GM18867 (cell line): ENCODE results near the gene CIDEC.
"Not testable (repeated sequence)": the region's sequence is repeated elsewhere in the genome, so short reads cannot be mapped to it uniquely, and the experiment has no call there.

Source experiments
- ATAC-seq: cut with Tn5 transposase; IDR thresholded peaks from one replicate; pipeline ENCODE4 v1.9.1; 2021; ENCODE audit warnings: mild to moderate bottlenecking, moderate library complexity; ENCODE audit not compliant: unreplicated experiment

The CIDEC gene

DNA sequence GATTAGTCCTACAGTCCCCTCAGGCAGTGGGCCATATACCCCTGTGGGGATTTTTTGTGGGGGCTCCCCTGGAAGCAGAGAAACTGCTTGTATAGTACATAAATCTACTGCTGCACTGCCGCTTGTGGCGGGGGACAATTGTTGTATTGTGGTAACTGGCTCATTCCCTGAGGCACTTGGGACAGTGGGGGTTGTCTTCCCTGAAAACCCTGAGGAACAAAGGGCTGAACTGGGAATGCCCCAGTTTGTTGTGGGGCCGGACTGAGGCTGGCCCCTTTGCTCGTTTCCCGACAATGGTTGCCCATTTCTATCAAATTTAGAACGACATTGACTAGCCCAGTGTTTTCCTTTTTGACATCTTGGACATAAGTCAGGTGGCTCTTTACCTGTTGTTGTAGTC lies 28.7 kb downstream of the CIDEC start:
- not testable (repeated sequence) for ATAC-seq

DNA sequence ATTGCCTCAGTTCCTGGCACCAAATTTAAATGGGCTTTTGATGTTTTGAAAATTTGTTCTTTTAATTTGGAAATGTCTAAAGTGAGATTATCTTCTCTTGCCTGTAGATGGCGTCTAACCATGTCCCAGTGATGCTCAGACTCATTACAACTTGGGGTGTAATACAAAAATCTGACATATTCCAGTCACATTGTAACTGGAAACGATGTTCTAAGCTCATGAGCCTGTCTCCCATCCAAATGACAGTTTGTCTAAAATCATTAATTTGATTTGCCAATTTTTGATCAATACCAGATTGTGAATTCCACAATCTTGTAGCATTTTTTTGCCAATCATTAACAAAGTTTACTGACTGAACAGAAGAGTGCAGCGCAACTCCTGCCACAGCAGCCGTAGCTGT lies 31.2 kb downstream of the CIDEC start:
- not testable (repeated sequence) for ATAC-seq

DNA sequence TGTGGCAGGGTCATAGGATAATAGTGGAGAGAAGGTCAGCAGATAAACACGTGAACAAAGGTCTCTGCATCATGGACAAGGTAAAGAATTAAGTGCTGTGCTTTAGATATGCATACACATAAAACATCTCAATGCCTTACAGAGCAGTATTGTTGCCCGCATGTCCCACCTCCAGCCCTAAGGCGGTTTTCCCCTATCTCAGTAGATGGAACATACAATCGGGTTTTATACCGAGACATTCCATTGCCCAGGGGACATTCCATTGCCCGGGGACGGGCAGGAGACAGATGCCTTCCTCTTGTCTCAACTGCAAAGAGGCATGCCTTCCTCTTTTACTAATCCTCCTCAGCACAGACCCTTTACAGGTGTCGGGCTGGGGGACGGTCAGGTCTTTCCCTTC lies 32.2 kb downstream of the CIDEC start:
- not testable (repeated sequence) for ATAC-seq

DNA sequence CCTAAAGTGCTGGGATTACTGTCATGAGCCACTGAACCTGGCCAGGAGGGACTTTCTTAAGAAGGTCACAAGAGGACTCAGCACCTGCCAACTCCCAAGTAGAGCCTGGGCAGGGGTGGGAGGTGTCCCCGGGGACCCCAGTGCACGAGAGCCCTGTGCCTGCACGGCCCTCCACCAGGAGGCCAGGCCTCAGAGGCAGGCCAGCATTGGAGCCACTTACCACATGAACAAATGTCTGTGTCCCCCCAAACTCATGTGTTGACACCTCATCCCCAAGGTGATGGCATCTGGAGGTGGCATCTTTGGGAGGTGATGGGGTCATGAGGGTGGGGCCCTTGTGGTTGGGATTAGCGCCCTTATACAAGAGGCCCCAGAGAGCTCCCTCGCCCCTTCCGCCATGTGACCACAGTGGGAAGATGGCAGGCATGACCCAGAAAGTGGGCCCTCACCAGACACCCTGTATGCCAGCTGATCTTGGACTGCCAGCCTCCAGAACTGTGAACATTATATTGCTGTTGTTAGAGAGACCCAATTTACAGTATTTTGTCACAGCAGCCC lies 33.0 kb downstream of the CIDEC start:
- ATAC-seq: no peak

DNA sequence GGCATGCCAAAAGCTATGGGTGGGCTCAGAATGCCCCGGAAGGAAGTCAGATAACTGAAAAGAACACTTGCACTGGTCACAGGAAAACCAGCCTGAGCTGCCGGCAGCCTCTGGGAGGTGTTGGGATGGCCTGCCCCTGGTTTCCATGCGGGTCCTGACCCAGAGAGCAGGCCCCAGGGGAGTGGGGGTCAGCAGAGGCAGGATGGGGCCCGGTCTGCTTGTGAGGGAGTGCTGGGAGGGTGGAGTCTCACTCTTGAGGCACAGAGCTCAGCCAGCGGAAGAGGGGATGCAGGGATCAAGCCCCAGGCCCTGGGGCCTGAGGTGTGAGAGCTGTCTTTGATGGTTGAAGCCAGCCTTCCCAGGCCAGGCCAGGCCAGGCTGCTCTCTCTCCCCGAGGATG lies 33.8 kb downstream of the CIDEC start:
- no peak for ATAC-seq

DNA sequence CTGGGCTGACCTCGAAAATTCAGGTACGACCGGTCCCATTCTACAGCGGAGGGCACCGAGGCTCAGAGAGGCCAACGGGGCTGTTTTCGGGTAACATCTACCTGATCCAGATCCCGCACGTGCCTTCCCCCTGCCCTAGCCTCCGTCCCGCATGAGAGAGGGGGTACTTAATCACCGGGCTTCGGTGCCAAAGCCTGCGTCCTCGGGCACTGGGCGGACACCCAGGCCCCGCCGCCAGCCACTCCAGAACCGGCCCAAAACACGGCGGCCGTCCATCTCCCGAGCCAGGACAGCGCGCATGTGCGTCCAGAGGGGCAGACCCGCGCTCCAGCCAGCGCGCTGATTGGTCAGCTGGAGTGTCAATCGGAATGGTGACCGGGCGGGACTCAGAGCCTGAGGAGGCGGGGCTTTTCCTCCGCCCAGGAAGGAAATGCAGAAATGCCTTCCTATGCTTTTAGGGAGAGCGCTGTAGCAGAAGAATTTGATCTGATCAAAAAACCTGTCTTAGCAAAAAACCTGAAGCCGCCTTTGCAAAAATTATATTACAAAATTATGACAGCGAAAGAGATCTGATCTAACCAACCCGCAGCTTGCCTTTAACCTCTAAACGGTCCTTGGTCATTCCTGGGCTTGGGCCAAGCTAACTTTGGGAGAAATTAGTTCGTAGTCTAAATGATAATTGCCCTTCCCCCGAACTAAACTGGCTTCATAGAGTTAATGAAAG lies 36.2 kb downstream of the CIDEC start, which contains the start of gene RPUSD3:
Gene RPUSD3, minus strand, starts transcription at position 294 of the 724 bp plus-strand sequence. Its CDS starts 18 bp downstream, at position 276.
- peak; percentile 98 for ATAC-seq

DNA sequence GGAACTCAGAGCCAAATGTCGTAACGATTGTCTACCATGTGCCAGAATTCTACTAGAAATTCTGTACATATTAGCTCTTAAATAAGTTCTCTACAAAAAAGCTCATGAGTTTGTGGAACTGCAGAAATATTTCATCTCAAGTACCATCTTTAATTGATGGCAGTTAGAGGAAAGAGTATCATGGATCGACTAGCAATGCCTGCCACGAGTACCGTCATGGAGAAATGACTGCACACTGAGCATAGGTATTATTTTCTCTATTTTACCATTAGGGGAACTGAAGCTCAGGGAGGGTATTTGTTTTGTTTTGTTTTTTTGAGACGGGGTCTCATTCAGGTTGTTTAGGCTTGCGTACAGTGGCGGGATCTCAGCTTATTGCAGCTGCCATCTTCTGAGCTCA lies 39.0 kb downstream of the CIDEC start:
- no peak for ATAC-seq

DNA sequence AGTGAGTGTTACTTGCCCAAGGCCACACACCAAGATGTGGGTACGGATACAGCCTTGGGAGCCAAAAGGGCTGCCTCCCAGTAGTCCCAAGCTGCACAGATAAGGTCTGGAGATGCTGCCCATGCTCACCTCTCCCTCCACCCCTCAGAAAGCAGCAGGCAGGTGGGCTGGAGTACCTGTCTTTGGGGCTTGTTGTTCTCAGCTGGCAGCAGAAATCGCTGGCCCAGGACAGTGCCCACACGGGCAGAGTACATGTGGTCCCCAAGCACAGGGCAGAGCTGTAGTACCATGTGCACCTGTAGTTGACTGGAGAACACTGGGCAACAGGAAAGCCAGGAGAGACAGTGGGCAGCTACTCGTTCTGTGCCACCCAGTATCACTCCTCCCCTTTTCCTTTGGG lies 41.2 kb downstream of the CIDEC start:
- ATAC-seq: no peak

DNA sequence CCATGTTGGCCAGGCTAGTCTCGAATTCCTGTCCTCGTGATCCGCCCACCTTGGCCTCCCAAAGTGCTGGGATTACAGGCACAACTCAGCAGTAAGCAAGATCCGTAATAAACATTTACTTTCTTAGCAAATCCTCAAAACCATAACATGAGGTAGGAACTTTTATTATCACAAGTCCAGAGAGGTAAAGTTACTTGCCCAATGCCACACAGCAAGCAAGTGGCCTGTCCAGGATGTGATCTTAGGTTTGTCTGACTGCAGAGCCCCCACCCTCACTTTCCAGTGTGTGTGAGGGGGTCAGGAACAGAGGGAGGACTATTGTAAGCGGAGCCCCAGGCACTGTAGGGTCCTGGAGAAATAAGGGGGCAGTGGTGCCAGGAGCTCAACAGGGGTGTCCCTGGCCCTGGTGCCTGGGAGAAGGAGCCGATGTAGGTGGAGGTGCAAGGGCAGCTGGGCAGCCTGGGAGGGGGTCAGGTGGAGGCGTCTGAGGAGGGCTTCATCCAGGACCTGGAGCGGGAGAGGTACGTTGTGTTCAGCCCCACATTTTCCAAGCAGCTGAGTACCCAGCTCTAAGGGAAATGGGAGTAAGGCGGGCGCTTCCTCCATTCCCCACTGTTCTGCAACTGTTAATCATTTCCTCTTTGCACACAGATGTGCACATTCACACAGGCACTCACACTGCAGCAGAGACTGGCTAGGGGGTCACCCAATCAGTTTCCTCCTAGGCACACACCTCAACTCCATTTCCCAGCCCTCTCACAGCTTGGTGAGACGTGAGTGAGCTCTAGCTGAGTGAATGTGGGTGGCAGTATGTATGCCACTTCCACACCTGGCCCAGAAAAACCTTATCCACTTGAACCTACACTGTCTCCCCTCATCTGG lies 42.1 kb downstream of the CIDEC start:
- ATAC-seq: no peak

DNA sequence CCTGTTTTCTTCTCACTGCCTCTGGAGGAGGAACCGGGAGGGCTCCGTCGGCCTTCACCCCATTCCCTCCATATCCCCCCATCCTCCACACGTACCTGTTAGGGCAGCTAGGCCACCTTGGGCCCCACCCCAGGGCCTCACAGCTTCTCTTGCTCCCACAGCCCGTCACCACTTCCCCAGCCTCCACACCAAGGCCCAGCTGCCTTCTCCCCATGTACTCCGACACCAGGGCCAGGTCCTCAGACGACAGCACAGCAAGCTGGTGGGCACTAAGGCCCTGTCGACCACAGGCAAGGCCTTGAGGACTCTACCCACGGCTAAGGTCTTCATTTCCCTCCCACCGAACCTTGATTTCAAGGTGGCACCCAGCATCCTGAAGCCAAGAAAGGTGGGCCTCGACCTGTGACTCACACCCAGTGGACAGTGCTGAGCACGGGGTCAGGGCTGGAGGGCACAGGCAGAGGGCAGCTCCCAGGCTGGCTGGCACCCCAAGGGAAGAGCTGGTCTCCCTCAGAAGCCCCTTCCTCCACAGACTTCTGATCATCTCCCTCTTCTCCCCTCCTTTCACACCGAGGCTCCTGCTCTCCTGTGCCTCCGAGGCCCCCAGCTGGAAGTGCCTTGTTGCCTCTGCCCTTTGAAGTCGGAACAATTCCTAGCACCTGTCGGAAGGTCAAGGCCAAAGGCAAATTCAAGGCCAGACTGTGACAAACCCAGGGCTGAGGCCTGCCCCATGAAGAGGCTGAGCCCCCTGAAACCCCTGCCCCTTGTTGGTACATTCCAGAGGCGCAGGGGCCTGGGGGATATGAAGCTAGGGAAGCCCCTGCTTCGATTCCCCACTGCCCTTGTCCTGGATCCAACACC lies 45.3 kb downstream of the CIDEC start:
- no peak for ATAC-seq

DNA sequence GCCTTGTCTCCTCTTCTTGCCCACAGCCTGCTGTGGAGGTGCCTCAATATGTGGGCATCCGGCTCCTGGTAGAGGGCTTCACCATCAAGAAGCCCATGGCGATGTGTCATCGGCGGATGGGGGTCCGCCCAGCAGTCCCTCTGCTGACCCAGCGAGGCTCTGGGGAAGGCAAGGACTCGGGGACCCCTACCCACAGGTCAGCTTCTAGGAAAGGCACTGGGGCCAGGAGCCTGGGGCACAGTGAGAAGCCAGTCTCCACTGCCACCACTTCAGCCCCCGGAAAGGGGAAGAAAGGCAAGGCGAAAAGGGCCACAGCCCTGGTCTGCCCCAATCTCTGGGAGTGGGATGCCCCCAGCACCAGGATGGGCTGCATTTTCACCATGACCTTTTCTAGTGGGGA lies 47.0 kb downstream of the CIDEC start:
- no peak for ATAC-seq

DNA sequence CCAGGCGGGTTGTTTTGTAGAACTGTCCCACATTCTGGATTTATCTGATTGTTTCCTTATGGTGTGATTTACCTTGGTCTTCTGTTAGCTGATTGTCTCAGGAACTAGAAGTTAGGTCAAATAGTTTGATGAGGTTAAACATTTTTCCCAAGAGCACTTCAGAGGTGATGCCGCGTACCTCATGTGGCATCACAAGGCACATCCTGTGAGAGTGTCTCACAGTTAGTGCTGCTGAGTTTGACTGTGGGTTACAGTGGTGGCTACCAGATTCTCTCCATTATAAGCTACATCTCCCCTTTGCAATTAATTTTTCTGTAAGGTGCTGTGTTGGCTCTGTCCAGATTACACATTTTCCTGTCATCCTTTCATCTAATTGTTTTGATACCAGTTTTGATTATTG lies 48.8 kb downstream of the CIDEC start:
- ATAC-seq: no peak

DNA sequence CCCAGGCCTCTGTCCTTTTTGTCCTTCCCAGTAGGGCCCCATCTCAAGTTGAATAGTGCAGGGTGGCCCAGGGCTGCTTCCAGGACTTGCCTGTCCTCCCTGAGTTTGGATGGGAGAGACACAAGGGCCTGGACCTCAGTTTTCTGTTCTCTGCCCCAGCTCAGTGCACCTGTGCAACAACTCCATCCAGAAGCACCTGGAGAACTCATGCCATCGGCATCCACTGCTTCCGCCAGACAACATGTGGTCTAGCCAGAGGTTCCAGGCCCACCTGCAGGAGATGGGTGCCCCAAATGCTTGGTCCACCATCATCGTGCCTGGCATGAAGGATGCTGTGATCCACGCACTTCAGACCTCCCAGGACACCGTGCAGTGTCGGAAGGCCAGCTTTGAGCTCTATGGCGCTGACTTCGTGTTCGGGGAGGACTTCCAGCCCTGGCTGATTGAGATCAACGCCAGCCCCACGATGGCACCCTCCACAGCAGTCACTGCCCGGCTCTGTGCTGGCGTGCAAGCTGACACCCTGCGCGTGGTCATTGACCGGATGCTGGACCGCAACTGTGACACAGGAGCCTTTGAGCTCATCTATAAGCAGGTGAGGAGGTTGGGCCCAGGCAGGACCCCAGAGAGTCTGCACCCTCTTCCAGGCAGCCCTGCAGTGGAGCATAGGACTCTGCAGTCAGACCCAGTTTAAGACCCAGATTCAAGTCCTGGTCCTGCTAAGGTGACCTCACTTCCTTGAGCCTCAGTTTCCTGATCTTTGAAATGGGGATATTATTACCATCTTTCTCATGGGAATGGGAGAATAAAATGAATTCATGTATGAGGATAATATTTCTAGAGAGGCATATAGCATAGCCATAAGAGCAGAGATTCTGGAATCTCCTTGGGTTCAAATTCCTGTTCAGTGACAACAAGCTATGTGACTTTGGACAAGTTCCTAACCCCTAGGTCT lies 51.0 kb downstream of the CIDEC start:
- no peak for ATAC-seq

DNA sequence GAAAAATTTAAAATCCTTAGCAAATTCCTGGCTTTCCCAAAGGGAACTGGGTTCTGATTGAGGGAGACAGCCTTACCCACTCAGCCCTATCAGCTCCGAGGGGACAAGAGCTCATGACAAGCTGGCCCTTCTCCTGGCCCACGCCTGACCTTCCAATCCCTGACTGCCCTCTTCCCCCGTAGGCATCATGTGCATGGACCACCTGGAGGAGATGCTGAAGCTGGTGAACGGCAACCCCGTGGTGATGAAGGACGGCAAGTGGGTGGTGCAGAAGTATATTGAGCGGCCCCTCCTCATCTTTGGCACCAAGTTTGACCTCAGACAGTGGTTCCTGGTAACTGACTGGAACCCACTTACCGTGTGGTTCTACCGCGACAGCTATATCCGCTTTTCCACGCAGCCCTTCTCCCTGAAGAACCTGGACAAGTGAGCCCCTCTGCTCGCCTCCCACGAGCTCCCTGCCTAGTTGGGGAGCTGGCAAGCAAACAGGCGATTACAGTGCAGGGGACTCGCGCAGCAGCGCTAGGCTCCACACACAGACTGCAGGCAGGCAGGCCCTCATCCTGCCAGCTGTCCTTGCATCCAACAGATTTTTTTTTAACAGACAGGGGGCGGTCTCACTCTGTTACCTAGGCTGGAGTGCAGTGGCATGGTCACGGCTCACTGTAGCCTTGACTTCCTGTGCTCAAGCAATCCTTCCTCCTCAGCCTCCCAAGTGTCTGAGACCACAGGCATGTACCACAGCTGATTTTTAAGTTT lies 53.1 kb downstream of the CIDEC start:
- ATAC-seq: no peak

DNA sequence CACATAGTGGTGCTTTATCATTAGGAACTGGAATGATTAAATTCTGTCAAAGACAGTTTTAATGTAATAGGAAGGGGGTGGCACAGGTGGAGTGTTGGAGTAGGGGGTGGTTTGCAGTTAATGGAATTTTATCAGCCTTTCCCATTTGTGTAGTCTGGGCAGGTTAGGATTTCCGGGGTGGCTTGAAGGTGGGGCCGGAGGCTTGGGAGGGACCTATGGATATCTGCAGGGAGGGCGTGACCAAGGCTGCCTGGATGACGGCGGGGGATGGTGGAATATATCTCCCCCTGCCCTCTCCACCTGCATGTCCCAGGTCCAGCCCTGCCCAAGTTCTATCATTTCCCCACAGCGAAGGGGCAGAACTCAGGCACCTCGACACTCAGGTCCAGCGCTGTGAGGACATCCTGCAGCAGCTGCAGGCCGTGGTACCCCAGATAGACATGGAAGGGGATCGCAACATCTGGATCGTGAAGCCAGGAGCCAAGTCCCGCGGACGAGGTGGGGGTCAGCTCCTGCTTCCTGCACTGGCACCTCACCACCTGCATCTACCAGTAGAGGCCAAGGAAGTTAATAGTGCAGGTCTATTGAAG lies 54.5 kb downstream of the CIDEC start:
- no peak for ATAC-seq

DNA sequence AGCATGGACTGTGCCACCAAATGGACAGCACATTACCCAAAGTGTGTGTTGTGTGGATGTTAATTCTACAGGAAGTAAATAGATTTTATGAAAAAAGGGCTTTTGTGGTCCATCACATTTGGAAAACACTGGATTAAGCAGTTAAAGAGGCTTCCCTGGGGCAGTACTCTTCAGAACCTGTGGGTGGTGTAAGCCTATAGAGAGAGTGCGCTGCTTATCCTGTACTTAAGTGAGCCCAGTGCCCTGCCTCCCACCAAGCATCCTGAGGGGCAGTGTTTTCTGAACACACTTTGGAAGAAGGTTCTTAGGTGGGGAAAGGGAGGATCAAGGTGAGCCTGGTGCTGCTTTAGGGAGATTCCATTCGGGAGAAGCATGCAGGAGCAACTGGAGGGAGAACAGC lies 59.1 kb downstream of the CIDEC start:
- no peak for ATAC-seq

DNA sequence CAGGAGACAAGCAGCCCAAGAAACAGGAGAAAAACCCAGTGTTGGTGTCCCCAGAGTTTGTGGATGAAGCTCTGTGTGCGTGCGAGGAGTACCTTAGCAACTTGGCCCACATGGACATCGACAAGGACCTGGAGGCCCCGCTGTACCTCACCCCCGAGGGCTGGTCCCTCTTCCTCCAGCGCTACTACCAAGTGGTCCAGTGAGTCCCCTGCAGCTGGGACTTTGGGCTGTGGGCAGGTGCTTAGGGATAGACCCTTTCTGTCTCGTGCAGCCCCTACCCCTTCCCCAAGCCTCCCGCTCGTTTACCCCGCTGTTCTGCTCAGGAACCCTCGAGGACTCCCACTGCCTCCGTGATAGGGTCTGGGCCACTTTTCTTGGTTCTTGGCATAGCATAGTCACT lies 59.5 kb downstream of the CIDEC start:
- no peak for ATAC-seq

DNA sequence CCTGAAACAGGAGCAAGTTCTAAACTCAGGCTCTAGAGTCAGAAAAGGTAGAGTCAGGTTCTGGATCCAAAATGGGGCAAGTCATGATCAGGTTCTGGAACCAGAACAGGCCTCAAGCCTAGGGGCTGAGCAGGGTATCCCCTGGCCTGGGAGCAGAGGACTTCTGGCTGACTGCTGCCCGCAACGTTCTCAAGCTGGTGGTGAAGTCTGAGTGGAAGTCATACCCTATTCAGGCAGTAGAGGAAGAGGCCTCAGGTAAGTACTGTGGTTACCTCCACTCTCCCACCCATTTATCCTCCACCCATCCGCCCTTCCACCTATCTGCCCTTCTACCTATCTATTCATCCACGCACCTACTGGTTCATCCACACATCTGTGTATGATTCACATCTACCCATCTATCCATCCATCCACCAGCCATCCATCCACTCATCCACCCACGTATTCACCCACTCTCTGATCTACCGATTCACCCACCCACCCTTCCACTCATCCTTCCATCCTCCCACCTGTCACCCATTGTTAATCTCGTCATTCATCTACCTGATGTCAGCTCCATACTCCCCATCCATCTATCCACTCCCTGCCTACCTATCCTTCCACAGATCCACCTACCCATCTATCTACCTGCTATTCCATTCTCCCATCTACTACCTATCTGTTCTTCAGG lies 61.3 kb downstream of the CIDEC start:
- no peak for ATAC-seq
